ENCODE results near the gene GHR.

Gene GHR

GRCh38 chr5:42590566-42590965 lies 167.3 kb downstream of the GHR start (continued):
- no peak for TF ChIP-seq AEBP2 (tag by site-specific recombination; IDR thresholded peaks at IDR 0.05; ENCODE audit: borderline replicate concordance)
- TF ChIP-seq ZBTB17 (tag by site-specific recombination; IDR thresholded peaks at IDR 0.05): no peak

- Histone ChIP-seq H3K4me1 (ENCODE audit: control insufficient read depth, insufficient read depth, low read length) (peaks cover 6% of the 10 kb centered on the region), H3K27ac (ENCODE audit: extremely low read depth, low read depth, low read length) (no peak overlapping the region), H3K4me3 (ENCODE audit: low read depth, low read length) (no peak overlapping the region), H3K36me3 (ENCODE audit: control insufficient read depth in 2 of 2, insufficient read depth in 1 of 2, low read length in 2 of 2) (no peaks in the 10 kb centered on the region), H3K9me3 (ENCODE audit: control insufficient read depth, insufficient read depth, low read depth, low read length) (no peaks in the 10 kb centered on the region)
- ChIA-PET POLR2A (no interaction called here), CTCF (interaction anchor here (0.8 to 0.9 kb wide), 2 partner anchors 8 to 45 kb away, joined by 3 to 4 read pairs; no protein-coding TSS in a partner anchor)
- TF ChIP-seq ZNF670 (tag by site-specific recombination; IDR thresholded peaks at IDR 0.05; ENCODE audit: low read depth) (no peak), ZNF626 (tag by site-specific recombination; IDR thresholded peaks at IDR 0.05) (no peak), TSHZ1 (tag by site-specific recombination; IDR thresholded peaks at IDR 0.05; ENCODE audit: borderline replicate concordance) (no peak), RBAK (tag by site-specific recombination; IDR thresholded peaks at IDR 0.05) (no peak), ZNF366 (tag by site-specific recombination; conservative IDR thresholded peaks at IDR 0.05) (no peak), ZNF433 (tag by site-specific recombination; IDR thresholded peaks at IDR 0.05; ENCODE audit: low read depth) (no peak), ZBTB49 (tag by site-specific recombination; IDR thresholded peaks at IDR 0.05; ENCODE audit: low read depth) (no peak)
Observed at GRCh38 chr5:42591015-42591414, 167.8 kb downstream of the GHR start.

- CTCF ChIA-PET: interaction anchor here (1.0 kb wide), 1 partner anchor 10 kb away, joined by 3 read pairs; no protein-coding TSS in a partner anchor
- H3K4me3 ChIP-seq (ENCODE audit: low read depth, low read length): no peak overlapping the region
- no peaks in the 10 kb centered on the region for H3K36me3 ChIP-seq (ENCODE audit: control insufficient read depth in 2 of 2, insufficient read depth in 1 of 2, low read length in 2 of 2)
- POLR2A ChIA-PET: no interaction called here
- H3K4me1 ChIP-seq (ENCODE audit: control insufficient read depth, insufficient read depth, low read length): peaks cover 10% of the 10 kb centered on the region
- TF ChIP-seq ZNF146 (tag by site-specific recombination; IDR thresholded peaks at IDR 0.05) (peak; percentile 69), SCRT2 (tag by site-specific recombination; IDR thresholded peaks at IDR 0.05) (no peak), ZNF623 (tag by site-specific recombination; IDR thresholded peaks at IDR 0.05) (no peak)
- H3K27ac ChIP-seq (ENCODE audit: extremely low read depth, low read depth, low read length): no peak overlapping the region
- H3K9me3 ChIP-seq (ENCODE audit: control insufficient read depth, insufficient read depth, low read depth, low read length): no peaks in the 10 kb centered on the region
Observed at GRCh38 chr5:42592401-42593140, 169.3 kb downstream of the GHR start.
